Neural crest cell (in vitro differentiated cells): ENCODE results near the gene ZER1. TPM values are rescaled to one million over a fixed set of nuclear protein-coding genes. Genes with fewer than 3 reads are reported as not detected.

Experiments
- DNase-seq: peaks from one replicate; pipeline ENCODE4 v3.0.0; 2021; ENCODE audit warnings: low read depth, mixed read lengths, low spot score
- H3K27ac Mint-ChIP-seq: one replicate; pipeline ENCODE4 v1.8.0; 2021; ENCODE audit warnings: mild to moderate bottlenecking, mixed read lengths; ENCODE audit not compliant: unreplicated experiment
- H3K27me3 Mint-ChIP-seq: 2 replicates; pipeline ENCODE4 v1.8.0; 2021; ENCODE audit warnings: low read depth, mild to moderate bottlenecking, mixed read lengths
- H3K36me3 Mint-ChIP-seq: 2 replicates; pipeline ENCODE4 v1.8.0; 2021; ENCODE audit warnings: low read depth, mild to moderate bottlenecking, mixed read lengths
- H3K4me1 Mint-ChIP-seq: 2 replicates; pipeline ENCODE4 v1.8.0; 2021; ENCODE audit warnings: mixed read lengths
- H3K4me3 Mint-ChIP-seq: one replicate; pipeline ENCODE4 v1.8.0; 2021; ENCODE audit warnings: mild to moderate bottlenecking, mixed read lengths
- H3K9me3 Mint-ChIP-seq: 2 replicates; pipeline ENCODE4 v1.8.0; 2021; ENCODE audit warnings: mixed read lengths
- CTCF ChIP-seq: fragments of 200-600 bp; sonication (generic); conservative IDR thresholded peaks from 2 replicates; pipeline ENCODE4 v1.5.0; 2021; ENCODE audit warnings: antibody characterized with exemption, mild to moderate bottlenecking
- total RNA-seq: library from RNA; stranded (reverse); gene quantifications from 2 replicates; pipeline ENCODE4 v1.2.1, GENCODE V29; 2021

Gene ZER1
- total RNA-seq, 1 donor from 2014 or later: 19.1 TPM

GRCh38 chr9:128750926-128751595, 20.7 kb downstream of the ZER1 start:
- Mint-ChIP-seq H3K36me3 (no peaks in the 10 kb centered on the region), H3K27ac (no peak overlapping the region), H3K4me3 (no peak overlapping the region), H3K9me3 (no peaks in the 10 kb centered on the region), H3K4me1 (no peaks in the 10 kb centered on the region), H3K27me3 (no peaks in the 10 kb centered on the region)
- TF ChIP-seq CTCF: no peak
- DNase-seq: no peak

GRCh38 chr9:128747241-128747640, 24.5 kb downstream of the ZER1 start:
- Mint-ChIP-seq H3K27ac (peak overlapping the region; percentile 43), H3K27me3 (no peaks in the 10 kb centered on the region), H3K4me3 (no peak overlapping the region), H3K36me3 (no peaks in the 10 kb centered on the region), H3K4me1 (no peaks in the 10 kb centered on the region), H3K9me3 (no peaks in the 10 kb centered on the region)
- no peak for TF ChIP-seq CTCF
- DNase-seq: no peak

- H3K4me3 Mint-ChIP-seq: no peak overlapping the region
- H3K4me1 Mint-ChIP-seq: no peaks in the 10 kb centered on the region
- H3K27ac Mint-ChIP-seq: no peak overlapping the region
- no peaks in the 10 kb centered on the region for H3K9me3 Mint-ChIP-seq
- no peaks in the 10 kb centered on the region for H3K36me3 Mint-ChIP-seq
- no peaks in the 10 kb centered on the region for H3K27me3 Mint-ChIP-seq
- no peak for DNase-seq
- no peak for TF ChIP-seq CTCF
Measured at GRCh38 chr9:128743421-128743820, 28.3 kb downstream of the ZER1 start.

GRCh38 chr9:128742401-128742800, 29.3 kb downstream of the ZER1 start:
- H3K9me3 Mint-ChIP-seq: no peaks in the 10 kb centered on the region
- H3K4me3 Mint-ChIP-seq: no peak overlapping the region

GRCh38 chr9:128735373-128735772, 36.4 kb downstream of the ZER1 start:
- H3K4me1 Mint-ChIP-seq: peaks cover 8% of the 10 kb centered on the region
- peak overlapping the region; percentile 89 for H3K27ac Mint-ChIP-seq
- no peaks in the 10 kb centered on the region for H3K9me3 Mint-ChIP-seq
- no peak for TF ChIP-seq CTCF
- no peaks in the 10 kb centered on the region for H3K27me3 Mint-ChIP-seq
- no peak overlapping the region for H3K4me3 Mint-ChIP-seq
- peaks cover 3% of the 10 kb centered on the region for H3K36me3 Mint-ChIP-seq
- no peak for DNase-seq

More at GRCh38 chr9:128742401-128742800, 29.3 kb downstream of the ZER1 start:
- Mint-ChIP-seq H3K4me1 (no peaks in the 10 kb centered on the region), H3K27ac (peak overlapping the region; percentile 67), H3K36me3 (no peaks in the 10 kb centered on the region), H3K27me3 (no peaks in the 10 kb centered on the region)
- no peak for TF ChIP-seq CTCF
- no peak for DNase-seq
